Stimulated activated CD4-positive, alpha-beta T cell treated with anti-CD3 and anti-CD28 coated beads, TNF-alpha, amount 100 ng/mL, for 1 hour (primary cell): ENCODE results near the gene CYP2C19.
"Not testable (repeated sequence)": the region's sequence is repeated elsewhere in the genome, so short reads cannot be mapped to it uniquely, and the experiment has no call there.

Experiments used
- DNase-seq, 3 donors: peaks; one replicate each; pipeline ENCODE4 v3.0.0-alpha.2; 2020; ENCODE audit warnings: low read depth in 3 of 3, low spot score in 1 of 3

Gene CYP2C19

GRCh38 chr10:94762393-94762792 is at the start of gene CYP2C19:
Gene CYP2C19 (plus strand): TSS chr10:94762681. CDS start chr10:94762706, 25 bp downstream.
- DNase-seq, result no peak

- no peak for DNase-seq
Observed at GRCh38 chr10:94725871-94726270, 36.6 kb upstream of the CYP2C19 start.

DNA sequence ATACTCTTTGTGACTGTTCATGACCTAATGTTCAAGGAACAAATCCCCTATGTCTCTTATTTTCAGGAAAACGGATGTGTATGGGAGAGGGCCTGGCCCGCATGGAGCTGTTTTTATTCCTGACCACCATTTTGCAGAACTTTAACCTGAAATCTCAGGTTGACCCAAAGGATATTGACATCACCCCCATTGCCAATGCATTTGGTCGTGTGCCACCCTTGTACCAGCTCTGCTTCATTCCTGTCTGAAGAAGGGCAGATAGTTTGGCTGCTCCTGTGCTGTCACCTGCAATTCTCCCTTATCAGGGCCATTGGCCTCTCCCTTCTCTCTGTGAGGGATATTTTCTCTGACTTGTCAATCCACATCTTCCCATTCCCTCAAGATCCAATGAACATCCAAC is 27.3 kb upstream of the CYP2C19 start:
- DNase-seq, result no peak

- no peak for DNase-seq
Observed at GRCh38 chr10:94738588-94738987, 23.9 kb upstream of the CYP2C19 start.

DNA sequence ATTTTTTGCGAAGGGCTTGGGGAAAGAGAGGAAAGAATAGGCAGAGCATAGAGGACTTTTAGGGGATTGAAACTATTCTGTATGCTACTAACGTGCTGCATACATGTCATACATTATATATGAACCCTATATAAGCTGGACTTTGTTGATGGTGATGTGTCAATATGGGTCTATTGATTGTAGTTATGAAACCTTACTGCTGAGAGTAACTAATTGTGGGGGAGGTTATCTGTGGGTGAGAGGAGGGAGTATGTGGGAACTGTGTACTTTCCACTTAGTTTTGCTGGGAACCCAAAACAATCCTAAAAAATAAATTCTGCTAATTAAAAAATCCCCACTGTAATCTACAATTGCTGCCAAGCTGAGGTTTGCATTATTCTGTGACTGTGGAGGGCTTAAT is 15.3 kb upstream of the CYP2C19 start:
- no peak for DNase-seq

- no peak for DNase-seq
Observed at GRCh38 chr10:94747838-94748237, 14.6 kb upstream of the CYP2C19 start.

DNA sequence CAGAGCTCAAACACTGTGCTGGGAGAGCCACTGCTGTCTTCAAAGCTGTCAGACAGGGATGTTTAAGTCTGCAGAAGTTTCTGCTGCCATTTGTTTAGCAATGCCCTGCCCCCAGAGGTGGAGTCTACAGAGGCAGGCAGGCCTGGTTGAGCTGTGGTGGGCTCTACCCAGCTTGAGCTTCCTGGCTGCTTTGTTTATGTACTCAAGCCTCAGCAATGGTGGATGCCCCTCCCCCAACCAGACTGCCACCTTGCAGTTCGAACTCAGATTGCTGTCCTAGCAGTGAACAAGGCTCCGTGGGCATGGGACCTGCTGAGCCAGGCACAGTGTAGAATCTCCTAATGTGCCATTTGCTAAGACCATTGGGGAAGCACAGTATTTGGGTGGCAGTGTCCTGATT is 4.6 kb upstream of the CYP2C19 start:
- DNase-seq, result no peak

GRCh38 chr10:94760586-94761178 is 1.8 kb upstream of the CYP2C19 start:
- DNase-seq, result no peak

DNA sequence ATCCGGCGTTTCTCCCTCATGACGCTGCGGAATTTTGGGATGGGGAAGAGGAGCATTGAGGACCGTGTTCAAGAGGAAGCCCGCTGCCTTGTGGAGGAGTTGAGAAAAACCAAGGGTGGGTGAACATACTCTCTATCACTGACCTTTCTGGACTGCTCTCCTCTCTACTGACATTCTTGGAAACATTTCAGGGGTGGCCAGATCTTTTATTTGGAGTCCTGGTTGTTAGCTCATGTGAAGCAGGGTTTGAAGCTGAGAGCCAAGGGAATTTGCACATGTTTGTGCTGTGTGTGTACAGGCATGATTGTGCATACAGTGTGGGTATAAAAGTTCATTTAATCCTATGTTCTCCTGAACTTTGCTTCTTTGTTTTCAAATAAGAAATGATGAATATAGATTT is 12.9 kb downstream of the CYP2C19 start:
- not testable (repeated sequence) for DNase-seq

GRCh38 chr10:94777886-94778458 is 15.5 kb downstream of the CYP2C19 start:
- no peak for DNase-seq

DNA sequence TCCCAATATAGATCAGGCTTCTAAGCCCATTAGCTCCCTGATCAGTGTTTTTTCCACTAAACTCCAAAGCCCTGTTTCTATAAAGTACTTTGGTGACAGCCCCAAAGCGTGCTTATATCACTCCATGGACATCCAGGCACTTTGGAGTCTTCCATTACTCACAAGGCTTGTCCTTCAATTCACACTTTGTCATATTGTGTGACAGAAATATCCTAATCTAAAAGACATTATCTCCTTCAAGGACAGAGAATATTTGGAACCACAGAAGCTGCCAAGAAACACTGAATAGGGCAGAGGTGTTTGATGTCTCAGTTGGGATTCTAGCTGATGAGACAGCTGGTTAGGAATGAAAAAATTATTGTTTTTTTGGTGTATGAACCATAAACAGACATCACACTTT is 18.4 kb downstream of the CYP2C19 start:
- no peak for DNase-seq

GRCh38 chr10:94784256-94784655 is 21.8 kb downstream of the CYP2C19 start:
- DNase-seq, result no peak

DNA sequence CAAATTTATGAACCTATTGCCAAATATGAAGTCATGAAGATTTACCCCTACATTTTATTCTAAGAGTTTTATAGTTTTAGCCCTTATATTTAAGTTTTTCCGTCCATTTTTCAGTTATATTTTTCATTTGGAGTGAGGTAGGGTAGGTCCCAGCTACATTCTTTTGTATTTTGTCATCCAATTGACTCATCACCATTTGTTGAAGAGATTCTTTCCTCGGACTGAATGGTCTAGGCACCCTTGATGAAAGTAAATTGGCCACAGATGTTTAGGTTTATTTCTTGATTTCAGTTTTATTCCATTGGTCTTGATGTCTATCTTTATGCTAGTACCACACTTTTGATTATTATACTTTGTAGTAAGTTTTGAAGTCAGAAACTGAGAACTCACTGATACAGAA is 22.7 kb downstream of the CYP2C19 start:
- no peak for DNase-seq

DNA sequence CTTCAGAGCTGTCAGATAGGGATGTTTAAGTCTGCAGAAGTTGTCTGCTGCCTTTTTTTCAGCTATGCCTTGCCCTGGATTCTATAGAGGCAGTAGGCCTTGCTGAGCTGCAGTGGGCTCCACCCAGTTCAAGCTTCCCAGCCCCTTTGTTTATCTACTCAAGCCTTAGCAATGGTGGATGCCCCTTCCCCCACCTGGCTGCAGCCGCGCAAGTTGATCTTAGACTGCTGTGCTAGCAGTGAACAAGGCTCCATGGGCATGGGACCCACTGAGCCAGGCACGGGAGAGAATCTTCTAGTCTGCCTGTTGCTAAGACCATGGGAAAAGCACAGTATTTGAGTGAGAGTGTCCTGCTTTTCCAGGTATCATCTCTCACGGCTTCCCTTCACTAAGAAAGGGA is 38.1 kb downstream of the CYP2C19 start:
- DNase-seq, result not testable (repeated sequence)

DNA sequence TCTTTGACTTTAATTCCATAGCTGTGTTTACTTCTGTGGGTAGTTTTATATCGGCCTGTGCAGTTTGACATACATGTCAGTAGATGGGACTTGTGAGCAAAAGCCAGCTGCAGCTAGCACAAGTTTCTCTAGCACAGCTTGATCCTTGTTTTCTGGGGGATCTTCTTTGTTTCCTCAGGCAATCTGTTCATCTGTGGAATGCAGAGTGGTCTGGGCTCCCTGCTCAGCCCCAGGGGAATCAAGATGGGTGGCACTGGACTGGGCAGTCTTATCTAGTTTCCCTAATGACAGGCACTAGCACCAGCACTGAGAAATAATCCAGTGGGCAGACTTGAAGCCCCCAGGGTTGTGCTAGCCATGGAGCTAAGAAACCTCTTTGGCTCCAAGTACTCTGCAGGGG is 40.8 kb downstream of the CYP2C19 start:
- no peak for DNase-seq

DNA sequence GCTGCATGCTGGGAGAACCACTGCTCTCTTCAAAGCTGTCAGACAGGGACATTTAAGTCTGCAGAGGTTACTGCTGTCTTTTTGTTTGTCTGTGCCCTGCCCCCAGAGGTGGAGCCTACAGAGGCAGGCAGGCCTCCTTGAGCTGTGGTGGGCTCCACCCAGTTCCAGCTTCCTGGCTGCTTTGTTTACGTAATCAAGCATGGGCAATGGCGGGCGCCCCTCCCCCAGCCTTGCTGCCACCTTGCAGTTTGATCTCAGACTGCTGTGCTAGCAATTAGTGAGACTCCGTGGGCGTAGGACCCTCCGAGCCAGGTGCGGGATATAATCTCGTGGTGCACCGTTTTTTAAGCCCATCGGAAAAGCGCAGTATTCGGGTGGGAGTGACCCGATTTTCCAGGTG is 67.5 kb downstream of the CYP2C19 start:
- not testable (repeated sequence) for DNase-seq

DNA sequence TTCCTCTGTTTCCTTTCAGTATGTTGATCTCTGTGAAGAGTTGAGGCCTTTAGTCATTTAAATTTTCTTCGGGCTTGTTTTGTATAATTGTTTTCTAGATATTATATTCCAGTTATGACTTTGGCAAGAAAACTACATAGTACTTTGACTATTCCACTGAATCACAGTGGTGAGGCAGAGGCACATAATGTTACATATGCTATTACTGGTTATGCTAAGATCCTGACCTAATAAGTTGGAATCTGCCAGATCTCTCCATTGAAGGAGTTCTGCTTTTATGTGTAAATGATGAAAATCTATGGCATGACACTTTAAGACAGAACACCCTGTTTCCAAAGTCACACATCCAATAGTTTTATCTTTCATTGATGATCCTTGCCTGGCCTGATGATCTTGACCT is 83.7 kb downstream of the CYP2C19 start:
- no peak for DNase-seq

- DNase-seq, result no peak
Observed at GRCh38 chr10:94850766-94851165, 88.3 kb downstream of the CYP2C19 start.

DNA sequence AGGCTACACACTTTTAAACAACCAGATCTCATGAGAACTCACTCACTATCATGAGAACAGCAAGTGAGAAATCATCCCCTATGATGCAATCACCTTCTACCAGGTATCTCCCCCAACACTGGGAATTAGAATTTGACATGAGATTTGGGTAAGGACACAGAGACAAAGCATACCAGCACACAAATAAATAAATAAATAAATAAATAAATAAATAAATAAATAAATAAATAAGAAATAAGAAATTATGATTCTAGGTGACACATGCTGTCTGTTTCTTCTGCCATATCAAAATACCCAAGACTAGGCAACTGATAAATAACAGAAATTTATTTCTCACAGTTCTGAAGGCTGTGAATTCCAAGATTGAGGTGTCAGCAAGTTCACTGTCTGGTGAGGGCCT is 88.8 kb downstream of the CYP2C19 start:
- DNase-seq, result no peak

- DNase-seq, result no peak
Observed at GRCh38 chr10:94852438-94852837, 90.0 kb downstream of the CYP2C19 start.

GRCh38 chr10:94853065-94853464 is 90.6 kb downstream of the CYP2C19 start:
- DNase-seq, result no peak

DNA sequence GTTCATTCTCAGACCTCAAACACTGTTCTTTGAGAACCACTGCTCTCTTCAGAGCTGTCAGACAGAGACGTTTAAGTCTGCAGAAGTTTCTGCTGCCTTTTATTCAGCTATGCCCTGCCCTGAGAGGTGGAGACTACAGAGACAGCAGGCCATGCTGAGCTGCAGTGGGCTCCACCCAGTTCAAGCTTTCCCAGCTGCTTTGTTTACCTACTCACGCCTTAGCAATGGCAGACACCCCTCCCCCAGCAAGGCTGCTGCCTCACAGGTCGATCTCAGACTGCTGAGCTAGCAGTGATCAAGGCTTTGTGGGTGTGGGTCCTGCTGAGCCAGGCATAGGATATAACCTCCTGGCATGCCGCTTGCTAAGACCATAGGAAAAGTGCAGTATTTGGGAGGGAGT is 95.5 kb downstream of the CYP2C19 start:
- no peak for DNase-seq

DNA sequence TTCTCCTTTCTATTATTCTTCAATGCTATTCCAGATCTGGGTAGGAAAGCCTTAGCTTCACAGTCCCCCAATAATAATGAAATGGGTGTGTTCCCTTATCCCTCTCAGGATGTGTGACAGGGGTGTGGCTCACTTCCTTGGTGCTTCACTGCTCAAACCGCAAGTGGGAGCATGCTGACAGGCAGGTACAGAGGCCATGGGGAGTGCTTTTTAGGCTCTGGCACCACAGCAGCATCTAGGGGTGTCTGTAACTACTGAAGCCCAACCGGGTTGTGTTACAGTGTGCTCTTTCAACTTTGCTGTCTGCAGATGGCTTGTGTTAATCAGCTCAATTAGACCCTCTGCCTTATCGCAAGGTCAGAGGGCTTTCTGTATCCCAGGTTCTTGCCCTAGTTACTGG is 96.6 kb downstream of the CYP2C19 start:
- no peak for DNase-seq
